Esophagus squamous epithelium (tissue), 5 donors: ENCODE data around the gene TBC1D9. TPM values are rescaled to one million over a fixed set of nuclear protein-coding genes. Genes with fewer than 3 reads are reported as not detected.

Experiments
- DNase-seq: peaks from one replicate; lab custom pipeline; 2025; lab: John Stamatoyannopoulos, UW
- H3K27ac ChIP-seq, 4 donors: fragments of 200-600 bp; sonication (generic); one replicate each; pipeline ENCODE4 v1.5.1; 2016 to 2019; ENCODE audit warnings: mild to moderate bottlenecking in 1 of 4
- H3K27me3 ChIP-seq, 4 donors: fragments of 200-600 bp; sonication (generic); 1 replicate in 3 of 4; 2 replicates in 1 of 4; pipeline versions ENCODE4 v1.5.1 to v1.6.0; 2017 to 2021; ENCODE audit warnings: antibody characterized with exemption in 1 of 4
- H3K36me3 ChIP-seq, 3 donors: fragments of 200-600 bp; sonication (generic); one replicate each; pipeline ENCODE4 v1.5.1; 2016 to 2019
- H3K4me1 ChIP-seq, 3 donors: fragments of 200-600 bp; sonication (generic); one replicate each; pipeline ENCODE4 v1.5.1; 2017 to 2019
- H3K4me3 ChIP-seq, 4 donors: fragments of 200-600 bp; sonication (generic); 1 replicate in 3 of 4; 2 replicates in 1 of 4; pipeline ENCODE4 v1.5.1; 2016 to 2019; ENCODE audit warnings: mild to moderate bottlenecking in 2 of 4, moderate library complexity in 1 of 4
- H3K9me3 ChIP-seq, 3 donors: fragments of 200-600 bp; sonication (generic); one replicate each; pipeline ENCODE4 v1.5.1; 2016 to 2019
- CTCF ChIP-seq, 6 experiments: fragments of 450-650 bp in 4 of 6; fragments of 200-600 bp in 2 of 6; sonication (generic) in 2 of 6; IDR thresholded peaks; one replicate each; pipeline ENCODE4 v1.5.1; 2016 to 2019; ENCODE audit warnings: antibody characterized with exemption in 6 of 6, mild to moderate bottlenecking in 4 of 6, moderate library complexity in 4 of 6
- POLR2A ChIP-seq, 4 donors: fragments of 450-650 bp; IDR thresholded peaks; one replicate each; pipeline ENCODE4 v1.6.1; 2017; ENCODE audit warnings: antibody characterized with exemption in 4 of 4, mild to moderate bottlenecking in 4 of 4, moderate library complexity in 3 of 4
- WGBS, 2 donors: methylation state at CpG; one replicate each; pipeline ENCODE4 v1.1.5; 2018; 5-methylcytosine and 5-hydroxymethylcytosine counted together
- intact Hi-C: fragments of 100-400 bp; cut with DNase I; formaldehyde crosslinking; loops from one replicate; pipeline ENCODE4 v1.15.0; 2022
- total RNA-seq, 4 donors: library from RNA; depleted of rRNA; stranded (reverse); fragments of >200 nt; gene quantifications; one replicate each; pipeline ENCODE4 v1.1.0, GENCODE V29; 2016
- donor health status: DM: yes; HTN: yes; CAD: no.

Gene TBC1D9
- total RNA-seq, 4 donors from 2014 or later = 8.6 to 21.0 (median 11.5) TPM

DNA sequence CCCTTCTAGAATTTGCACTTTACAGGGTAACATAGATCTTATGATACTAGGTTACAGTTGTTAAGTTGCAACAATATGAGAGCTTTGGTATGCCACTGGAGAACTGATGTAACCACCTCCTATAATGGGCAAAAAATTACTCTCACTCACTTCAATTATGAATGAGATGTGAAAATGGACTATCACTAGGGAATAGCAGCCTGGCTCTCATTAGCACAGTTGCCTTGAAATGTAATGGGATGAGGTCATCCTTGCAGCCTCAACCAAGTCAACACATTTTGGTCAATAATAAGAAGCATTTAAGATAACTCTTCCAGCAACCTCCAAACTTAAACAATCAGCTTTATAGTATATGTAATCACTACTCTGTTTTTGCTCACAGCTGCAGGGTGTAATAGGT is 69.4 kb downstream of the TBC1D9 start:
- peaks cover 0 to 33% (median 14%) of the 10 kb centered on the region in 3 donors for H3K4me1 ChIP-seq
- H3K27ac ChIP-seq = no peak overlapping the region
- TF ChIP-seq POLR2A (IDR thresholded peaks at IDR 0.05) (no peak), CTCF (IDR thresholded peaks at IDR 0.05) (no peak)
- no peak for DNase-seq
- no peak overlapping the region for H3K4me3 ChIP-seq
- H3K9me3 ChIP-seq = no peaks in the 10 kb centered on the region
- intact Hi-C loops = no loop called here
- peaks cover 0 to 15% (median 0%) of the 10 kb centered on the region in 3 donors for H3K36me3 ChIP-seq
- no peaks in the 10 kb centered on the region for H3K27me3 ChIP-seq

- no peaks in the 10 kb centered on the region for H3K27me3 ChIP-seq
- no peak for DNase-seq
- no peaks in the 10 kb centered on the region for H3K9me3 ChIP-seq
- H3K27ac ChIP-seq = no peak overlapping the region
- peaks cover 0 to 9% (median 0%) of the 10 kb centered on the region in 3 donors for H3K4me1 ChIP-seq
- H3K36me3 ChIP-seq = peaks cover 0 to 19% (median 0%) of the 10 kb centered on the region in 3 donors
- no peak for TF ChIP-seq CTCF (IDR thresholded peaks at IDR 0.05)
- no peak for TF ChIP-seq POLR2A (IDR thresholded peaks at IDR 0.05)
- no peak overlapping the region for H3K4me3 ChIP-seq
- intact Hi-C loops = no loop called here
Measured at GRCh38 chr4:140684314-140684713, 71.9 kb downstream of the TBC1D9 start.

- peaks cover 0 to 50% (median 5%) of the 10 kb centered on the region in 3 donors for H3K36me3 ChIP-seq
- no peaks in the 10 kb centered on the region for H3K9me3 ChIP-seq
- H3K4me1 ChIP-seq = no peaks in the 10 kb centered on the region
- no peak for TF ChIP-seq POLR2A (IDR thresholded peaks at IDR 0.05)
- no peak for TF ChIP-seq CTCF (IDR thresholded peaks at IDR 0.05)
- WGBS, 2 donors = 91 to 95% methylated on average over 3 of the region's 3 CpGs
- no peak overlapping the region for H3K4me3 ChIP-seq
- no peak overlapping the region for H3K27ac ChIP-seq
- no peak for DNase-seq
- H3K27me3 ChIP-seq = no peaks in the 10 kb centered on the region
- intact Hi-C loops = no loop called here
Measured at GRCh38 chr4:140681201-140681600, 75.0 kb downstream of the TBC1D9 start.

GRCh38 chr4:140680686-140681085 is 75.5 kb downstream of the TBC1D9 start:
- DNase-seq = no peak
- no peaks in the 10 kb centered on the region for H3K27me3 ChIP-seq
- H3K4me3 ChIP-seq = no peak overlapping the region
- no peaks in the 10 kb centered on the region for H3K9me3 ChIP-seq
- peaks cover 0 to 53% (median 5%) of the 10 kb centered on the region in 3 donors for H3K36me3 ChIP-seq
- WGBS, 2 donors = 95 to 100% methylated on average over 1 of the region's 1 CpG
- H3K4me1 ChIP-seq = no peaks in the 10 kb centered on the region
- H3K27ac ChIP-seq = no peak overlapping the region
- intact Hi-C loops = no loop called here
- no peak for TF ChIP-seq POLR2A (IDR thresholded peaks at IDR 0.05)
- no peak for TF ChIP-seq CTCF (IDR thresholded peaks at IDR 0.05)

DNA sequence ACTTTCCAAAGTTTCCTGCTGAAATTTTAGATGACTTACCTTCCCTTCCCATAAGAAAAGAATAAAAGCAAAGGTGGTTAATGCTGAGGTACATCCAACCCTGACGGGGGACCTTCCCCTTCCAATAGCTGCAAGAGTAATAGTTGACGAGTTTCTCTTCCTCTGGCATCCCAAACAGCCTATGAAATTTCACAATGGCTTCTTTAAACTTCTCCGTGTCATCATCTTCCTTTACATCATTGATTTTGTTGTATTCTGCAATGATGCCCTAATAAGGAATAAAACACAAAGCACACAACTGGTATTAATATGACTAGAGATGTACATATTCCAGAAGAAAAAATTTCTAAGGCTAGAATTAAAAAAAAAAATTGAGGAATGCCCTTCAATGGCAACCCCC is 76.6 kb downstream of the TBC1D9 start:
- Histone ChIP-seq H3K9me3 (no peaks in the 10 kb centered on the region), H3K36me3 (peaks cover 0 to 53% (median 5%) of the 10 kb centered on the region in 3 donors), H3K4me1 (no peaks in the 10 kb centered on the region), H3K27ac (no peak overlapping the region), H3K4me3 (no peak overlapping the region), H3K27me3 (no peaks in the 10 kb centered on the region)
- DNase-seq = no peak
- no peak for TF ChIP-seq POLR2A (IDR thresholded peaks at IDR 0.05)
- no peak for TF ChIP-seq CTCF (IDR thresholded peaks at IDR 0.05)
- intact Hi-C loops = no loop called here
- WGBS, 2 donors = 85 to 89% methylated on average over 3 of the region's 3 CpGs
